ENCODE data around the gene RNF44. TPM values are rescaled to one million over a fixed set of nuclear protein-coding genes. Genes with fewer than 3 reads are reported as not detected.

RNF44 gene
- total RNA-seq, 1 experiment from 2014 or later = 58.4 TPM

DNA sequence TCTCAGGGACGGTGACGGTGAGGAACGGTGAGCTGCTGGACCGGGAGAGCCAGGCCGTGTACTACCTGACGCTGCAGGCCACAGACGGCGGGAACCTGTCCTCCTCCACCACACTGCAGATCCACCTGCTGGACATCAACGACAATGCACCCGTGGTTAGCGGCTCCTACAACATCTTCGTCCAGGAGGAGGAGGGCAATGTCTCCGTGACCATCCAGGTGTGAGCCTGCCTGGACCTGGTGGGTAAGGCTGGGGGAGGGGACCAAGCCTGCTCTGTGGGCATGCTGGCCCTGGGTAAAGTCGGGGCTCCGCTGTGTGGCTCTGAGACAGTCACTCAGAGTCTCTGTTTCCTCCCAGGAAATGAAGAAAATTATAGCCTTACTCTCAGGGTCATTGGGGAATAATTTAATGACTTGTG lies 41.2 kb upstream of the RNF44 start:
- ChIA-PET CTCF (interaction anchor here (1.0 to 1.4 kb wide), 4 partner anchors 9 to 849 kb away, joined by 3 to 4 read pairs (median 4); no protein-coding TSS in a partner anchor), RAD21 (ENCODE audit: low non-redundant PET in 1 of 2, low total read pairs in 2 of 2, uncharacterized antibody in 2 of 2, unreplicated experiment in 2 of 2) (interaction anchor here (0.6 to 1.8 kb wide), 2 partner anchors 119 to 162 kb away, joined by 3 to 5 read pairs; partner anchors contain the start of gene CLTB (in 1 of the 2)), POLR2A (no interaction called here)
- Histone ChIP-seq H3K79me2 (ENCODE audit: insufficient read depth, low read length) (no peaks in the 10 kb centered on the region), H3K4me1 (ENCODE audit: control insufficient read depth in 1 of 2, insufficient read depth in 2 of 2, low read length in 2 of 2) (peaks cover 0 to 18% of the 10 kb centered on the region in 2 experiments; a peak in 2 of 4 replicates), H3K9ac (ENCODE audit: low read length) (no peak overlapping the region; the same call in 1 of the 2 replicates), H3K36me3 (ENCODE audit: control insufficient read depth in 1 of 2, insufficient read depth in 2 of 2, low read length in 2 of 2) (no peaks in the 10 kb centered on the region), H3K27ac (ENCODE audit: low read depth, low read length) (no peak overlapping the region), H3K9me2 (ENCODE audit: insufficient read depth) (no peaks in the 10 kb centered on the region), H4K20me1 (ENCODE audit: insufficient read depth) (no peaks in the 10 kb centered on the region), H3K27me3 (ENCODE audit: insufficient read depth, low read length) (no peaks in the 10 kb centered on the region), H3K4me2 (ENCODE audit: low read length) (peak overlapping the region; percentile 59), H3K4me3 (replicated peaks in 1 of 2; ENCODE audit: low read depth in 1 of 2, low read length in 2 of 2) (no peak overlapping the region), H2AFZ (ENCODE audit: low read depth, low read length, poor library complexity, severe bottlenecking) (peak overlapping the region; percentile 79), H3K9me3 (ENCODE audit: control insufficient read depth in 1 of 2, insufficient read depth in 1 of 2, low read depth in 1 of 2, low read length in 2 of 2) (no peaks in the 10 kb centered on the region)
- intact Hi-C loops (cut with micrococcal nuclease) = no loop called here
- ATAC-seq (peak; percentile 89), DNase-seq (ENCODE audit: low read depth, low spot score) (peak; percentile 83)
- no TSS peak for BruUV-seq (replicated peaks)
- TF ChIP-seq FOSL1 (IDR thresholded peaks at IDR 0.05; ENCODE audit: low read depth) (no peak), POLR2A (IDR thresholded peaks at IDR 0.05; ENCODE audit: borderline replicate concordance, extremely low read depth, insufficient read depth, insufficient read length) (no peak), TCF7L2 (IDR thresholded peaks at IDR 0.05; ENCODE audit: borderline replicate concordance, extremely low read depth, insufficient read depth, insufficient read length) (peak; percentile 10), CTCF (IDR thresholded peaks at IDR 0.05 in 2 of 3, conservative IDR thresholded peaks at IDR 0.05 in 1 of 3; ENCODE audit: borderline replicate concordance in 1 of 3, insufficient read depth in 1 of 3, low read depth in 2 of 3, low read length in 2 of 3) (peak; percentile 72 to 85 (median 83)), ZFX (IDR thresholded peaks at IDR 0.05) (no peak), ELF1 (IDR thresholded peaks at IDR 0.05; ENCODE audit: borderline replicate concordance, low read depth) (no peak), YY1 (IDR thresholded peaks at IDR 0.05; ENCODE audit: extremely low read depth, insufficient replicate concordance, low read depth, low read length) (peak; percentile 36), JUND (IDR thresholded peaks at IDR 0.05) (no peak), RAD21 (IDR thresholded peaks at IDR 0.05; ENCODE audit: low read depth) (peak; percentile 80), MAX (IDR thresholded peaks at IDR 0.05) (peak; percentile 91)
